ENCODE measurements around the gene STX8.

DNA sequence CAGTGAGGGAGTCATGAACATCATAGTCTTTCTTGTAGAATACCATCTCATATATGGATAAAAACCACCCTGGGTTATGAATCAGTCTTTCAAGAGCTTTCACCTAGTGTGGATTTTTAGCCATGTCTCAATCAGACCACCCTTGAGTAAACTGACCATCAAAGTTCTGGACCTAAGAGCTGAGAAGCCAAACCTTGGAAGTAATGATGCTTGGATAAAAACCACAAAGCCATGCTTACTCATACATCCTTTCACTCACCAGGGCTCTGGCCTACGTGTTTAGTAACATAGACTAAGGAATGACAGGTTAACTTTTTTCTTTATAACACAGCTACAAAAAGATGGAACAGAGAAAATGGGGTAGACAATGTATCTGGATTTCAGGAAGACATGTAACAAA is 167.2 kb downstream of the STX8 start:
- TF ChIP-seq, protein P1, sequence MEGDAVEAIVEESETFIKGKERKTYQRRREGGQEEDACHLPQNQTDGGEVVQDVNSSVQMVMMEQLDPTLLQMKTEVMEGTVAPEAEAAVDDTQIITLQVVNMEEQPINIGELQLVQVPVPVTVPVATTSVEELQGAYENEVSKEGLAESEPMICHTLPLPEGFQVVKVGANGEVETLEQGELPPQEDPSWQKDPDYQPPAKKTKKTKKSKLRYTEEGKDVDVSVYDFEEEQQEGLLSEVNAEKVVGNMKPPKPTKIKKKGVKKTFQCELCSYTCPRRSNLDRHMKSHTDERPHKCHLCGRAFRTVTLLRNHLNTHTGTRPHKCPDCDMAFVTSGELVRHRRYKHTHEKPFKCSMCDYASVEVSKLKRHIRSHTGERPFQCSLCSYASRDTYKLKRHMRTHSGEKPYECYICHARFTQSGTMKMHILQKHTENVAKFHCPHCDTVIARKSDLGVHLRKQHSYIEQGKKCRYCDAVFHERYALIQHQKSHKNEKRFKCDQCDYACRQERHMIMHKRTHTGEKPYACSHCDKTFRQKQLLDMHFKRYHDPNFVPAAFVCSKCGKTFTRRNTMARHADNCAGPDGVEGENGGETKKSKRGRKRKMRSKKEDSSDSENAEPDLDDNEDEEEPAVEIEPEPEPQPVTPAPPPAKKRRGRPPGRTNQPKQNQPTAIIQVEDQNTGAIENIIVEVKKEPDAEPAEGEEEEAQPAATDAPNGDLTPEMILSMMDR (IDR thresholded peaks at IDR 0.05 in 2 of 3, conservative IDR thresholded peaks at IDR 0.05 in 1 of 3; ENCODE audit: borderline replicate concordance in 1 of 3, insufficient read depth in 1 of 3, low read depth in 2 of 3, low read length in 2 of 3), result no peak
- TF ChIP-seq EGR1 (IDR thresholded peaks at IDR 0.05; ENCODE audit: low read depth), result no peak
- TF ChIP-seq, protein P2, sequence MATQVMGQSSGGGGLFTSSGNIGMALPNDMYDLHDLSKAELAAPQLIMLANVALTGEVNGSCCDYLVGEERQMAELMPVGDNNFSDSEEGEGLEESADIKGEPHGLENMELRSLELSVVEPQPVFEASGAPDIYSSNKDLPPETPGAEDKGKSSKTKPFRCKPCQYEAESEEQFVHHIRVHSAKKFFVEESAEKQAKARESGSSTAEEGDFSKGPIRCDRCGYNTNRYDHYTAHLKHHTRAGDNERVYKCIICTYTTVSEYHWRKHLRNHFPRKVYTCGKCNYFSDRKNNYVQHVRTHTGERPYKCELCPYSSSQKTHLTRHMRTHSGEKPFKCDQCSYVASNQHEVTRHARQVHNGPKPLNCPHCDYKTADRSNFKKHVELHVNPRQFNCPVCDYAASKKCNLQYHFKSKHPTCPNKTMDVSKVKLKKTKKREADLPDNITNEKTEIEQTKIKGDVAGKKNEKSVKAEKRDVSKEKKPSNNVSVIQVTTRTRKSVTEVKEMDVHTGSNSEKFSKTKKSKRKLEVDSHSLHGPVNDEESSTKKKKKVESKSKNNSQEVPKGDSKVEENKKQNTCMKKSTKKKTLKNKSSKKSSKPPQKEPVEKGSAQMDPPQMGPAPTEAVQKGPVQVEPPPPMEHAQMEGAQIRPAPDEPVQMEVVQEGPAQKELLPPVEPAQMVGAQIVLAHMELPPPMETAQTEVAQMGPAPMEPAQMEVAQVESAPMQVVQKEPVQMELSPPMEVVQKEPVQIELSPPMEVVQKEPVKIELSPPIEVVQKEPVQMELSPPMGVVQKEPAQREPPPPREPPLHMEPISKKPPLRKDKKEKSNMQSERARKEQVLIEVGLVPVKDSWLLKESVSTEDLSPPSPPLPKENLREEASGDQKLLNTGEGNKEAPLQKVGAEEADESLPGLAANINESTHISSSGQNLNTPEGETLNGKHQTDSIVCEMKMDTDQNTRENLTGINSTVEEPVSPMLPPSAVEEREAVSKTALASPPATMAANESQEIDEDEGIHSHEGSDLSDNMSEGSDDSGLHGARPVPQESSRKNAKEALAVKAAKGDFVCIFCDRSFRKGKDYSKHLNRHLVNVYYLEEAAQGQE (IDR thresholded peaks at IDR 0.05; ENCODE audit: low read depth), result no peak
- no peak for TF ChIP-seq EZH2 (IDR thresholded peaks at IDR 0.05)
- no peak for TF ChIP-seq EZH2phosphoT487 (IDR thresholded peaks at IDR 0.05; ENCODE audit: borderline replicate concordance)
- no peak for TF ChIP-seq ZFX (IDR thresholded peaks at IDR 0.05)
- no peak for TF ChIP-seq YY1 (IDR thresholded peaks at IDR 0.05; ENCODE audit: extremely low read depth, insufficient replicate concordance, low read depth, low read length)
